HFF-Myc (cell line): ENCODE results near the gene MAP4K1.
A peak's percentile ranks its signal among the peaks of the same experiment; 100 is the strongest.

ENCODE experiments used
- DNase-seq: peaks from one replicate; pipeline ENCODE4 v3.0.0-alpha.2; 2011; ENCODE audit warnings: low read depth; ENCODE audit errors: extremely low read depth
- H3K4me3 ChIP-seq: replicated peaks from 2 replicates; pipeline ENCODE4 v1.5.1; 2011; ENCODE audit warnings: low read depth, mild to moderate bottlenecking, control low read depth, low read length
- TF ChIP-seq, protein P1 (sequence below): IDR thresholded peaks from 2 replicates; pipeline ENCODE4 v1.5.1; 2012; ENCODE audit warnings: mild to moderate bottlenecking, low read depth, low read length, control low read depth; ENCODE audit errors: missing control alignments

Gene MAP4K1

DNA sequence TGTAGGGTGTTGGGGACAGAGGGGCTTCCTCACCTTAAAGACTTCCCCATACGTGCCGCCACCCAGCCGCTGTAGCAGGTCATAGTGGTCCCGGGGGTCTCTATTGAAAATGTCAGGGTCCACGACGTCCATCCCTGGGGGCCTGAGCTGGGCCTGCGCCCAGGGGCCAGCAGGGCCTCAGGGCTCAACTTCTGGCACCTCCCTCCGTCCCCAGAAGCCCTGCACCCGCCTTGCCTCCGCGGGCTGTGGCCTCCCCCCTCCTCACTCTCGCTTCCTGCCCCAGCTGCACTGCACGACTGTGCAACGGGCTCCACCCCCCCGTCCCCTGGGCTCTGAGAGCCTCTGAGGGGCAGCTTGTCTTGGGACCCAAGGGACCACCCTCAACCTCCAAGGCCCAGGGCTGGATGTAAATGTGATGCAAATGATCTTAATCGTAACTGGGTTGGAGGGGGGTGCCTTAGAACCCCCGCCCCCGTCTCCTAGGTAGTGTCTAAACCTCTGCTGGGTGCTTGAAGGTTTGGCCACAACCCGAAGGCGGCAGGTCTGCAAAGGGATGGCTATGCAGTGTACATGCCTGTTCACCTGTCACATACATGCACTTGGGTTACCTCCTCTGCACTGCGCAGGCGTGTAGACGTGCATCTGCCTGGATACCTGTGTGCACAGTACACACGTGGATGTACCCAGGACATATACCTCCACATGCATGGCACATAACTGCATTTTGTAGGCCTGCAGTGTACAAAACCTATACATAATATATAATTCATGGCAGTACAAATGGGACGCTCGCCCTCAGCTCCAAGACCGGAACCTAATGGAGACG lies at the start of gene MAP4K1:
TSS of gene MAP4K1 (minus strand) at position 190 of the 826 bp plus-strand sequence. CDS start at position 132, 58 bp downstream.
- DNase-seq: no peak
- TF ChIP-seq, protein P1, sequence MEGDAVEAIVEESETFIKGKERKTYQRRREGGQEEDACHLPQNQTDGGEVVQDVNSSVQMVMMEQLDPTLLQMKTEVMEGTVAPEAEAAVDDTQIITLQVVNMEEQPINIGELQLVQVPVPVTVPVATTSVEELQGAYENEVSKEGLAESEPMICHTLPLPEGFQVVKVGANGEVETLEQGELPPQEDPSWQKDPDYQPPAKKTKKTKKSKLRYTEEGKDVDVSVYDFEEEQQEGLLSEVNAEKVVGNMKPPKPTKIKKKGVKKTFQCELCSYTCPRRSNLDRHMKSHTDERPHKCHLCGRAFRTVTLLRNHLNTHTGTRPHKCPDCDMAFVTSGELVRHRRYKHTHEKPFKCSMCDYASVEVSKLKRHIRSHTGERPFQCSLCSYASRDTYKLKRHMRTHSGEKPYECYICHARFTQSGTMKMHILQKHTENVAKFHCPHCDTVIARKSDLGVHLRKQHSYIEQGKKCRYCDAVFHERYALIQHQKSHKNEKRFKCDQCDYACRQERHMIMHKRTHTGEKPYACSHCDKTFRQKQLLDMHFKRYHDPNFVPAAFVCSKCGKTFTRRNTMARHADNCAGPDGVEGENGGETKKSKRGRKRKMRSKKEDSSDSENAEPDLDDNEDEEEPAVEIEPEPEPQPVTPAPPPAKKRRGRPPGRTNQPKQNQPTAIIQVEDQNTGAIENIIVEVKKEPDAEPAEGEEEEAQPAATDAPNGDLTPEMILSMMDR: no peak
- peak within 1 kb of the TSS; percentile 86 for H3K4me3 ChIP-seq

DNA sequence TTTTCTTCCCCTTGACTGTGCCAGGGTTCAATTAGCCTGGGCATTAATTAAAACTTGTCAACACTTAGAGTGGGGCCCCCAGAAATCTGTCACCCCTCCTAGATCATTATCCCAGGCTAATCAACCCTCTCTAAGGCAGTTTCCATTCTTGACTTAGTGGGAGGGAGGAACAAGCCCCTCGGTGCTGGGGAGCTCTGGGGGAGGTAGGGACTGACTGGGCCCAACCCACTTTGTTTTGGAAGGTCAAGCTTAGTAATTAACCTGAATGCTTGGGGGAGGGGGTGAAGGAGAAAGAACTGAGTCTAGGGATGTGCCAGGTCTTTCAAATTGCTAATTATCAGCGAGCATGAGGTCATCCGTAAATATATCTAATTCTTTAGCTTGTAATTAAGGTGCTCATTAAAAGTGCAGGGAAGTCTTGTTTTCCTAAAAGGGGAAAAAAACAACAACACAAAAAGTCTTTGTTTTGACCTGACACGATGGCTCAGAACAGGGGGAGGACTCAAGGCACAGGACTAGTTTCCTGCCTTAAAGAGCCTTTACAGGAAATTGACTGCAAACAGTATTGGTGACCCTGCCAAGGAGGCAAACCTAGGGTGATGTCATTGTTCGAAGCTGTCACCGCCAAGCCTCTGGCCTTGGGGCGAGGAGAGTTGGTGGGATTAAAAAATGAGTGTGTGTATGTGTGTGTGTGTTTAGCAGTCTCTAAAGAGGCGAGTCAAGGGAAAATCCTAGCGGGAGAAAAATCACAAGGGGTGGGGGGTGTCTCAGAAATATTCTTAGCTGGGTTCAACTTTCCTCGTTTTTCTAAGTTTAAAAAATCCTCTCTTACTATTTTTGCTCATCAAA lies 49.1 kb upstream of the MAP4K1 start:
- no peak for DNase-seq
- TF ChIP-seq, protein P1: no peak
- peak overlapping the region; percentile 5; the same call in 1 of the 2 replicates for H3K4me3 ChIP-seq

DNA sequence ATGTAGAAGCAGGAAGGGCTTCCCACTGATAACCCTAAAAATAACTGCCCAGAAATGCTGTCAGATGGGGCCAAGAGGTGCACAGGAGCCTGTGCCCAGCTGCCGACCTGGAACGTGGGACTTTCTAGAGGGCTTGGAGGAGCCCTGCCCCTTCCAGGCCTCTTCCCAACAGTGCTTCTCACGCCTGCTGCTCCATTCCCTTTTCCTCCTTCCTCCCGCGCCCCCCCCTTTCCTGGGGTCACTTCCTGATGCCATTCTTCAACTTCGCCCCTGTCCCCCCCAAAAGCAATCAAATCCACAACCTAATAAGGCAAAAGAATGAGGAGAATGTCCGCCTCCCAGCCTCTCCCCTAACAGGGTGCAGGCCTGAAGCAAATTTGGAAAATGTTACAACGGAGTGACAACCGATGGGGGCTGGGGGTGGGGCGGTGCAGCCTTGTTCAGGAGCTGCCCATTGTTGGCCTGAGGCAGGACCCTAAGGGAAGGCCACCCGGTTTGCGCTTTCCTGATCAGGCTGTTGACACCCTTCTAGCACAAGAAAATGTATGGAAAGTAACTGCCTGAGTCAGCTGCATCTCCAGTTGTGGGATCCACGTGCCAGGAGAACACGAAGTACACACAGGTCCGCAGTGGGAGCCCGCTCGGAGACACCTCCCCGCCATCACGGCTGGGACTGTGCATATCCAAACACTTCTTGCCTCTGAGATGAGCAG lies 48.4 kb upstream of the MAP4K1 start:
- DNase-seq: no peak
- TF ChIP-seq, protein P1: no peak
- H3K4me3 ChIP-seq: no peak overlapping the region; the same call in 1 of the 2 replicates

DNA sequence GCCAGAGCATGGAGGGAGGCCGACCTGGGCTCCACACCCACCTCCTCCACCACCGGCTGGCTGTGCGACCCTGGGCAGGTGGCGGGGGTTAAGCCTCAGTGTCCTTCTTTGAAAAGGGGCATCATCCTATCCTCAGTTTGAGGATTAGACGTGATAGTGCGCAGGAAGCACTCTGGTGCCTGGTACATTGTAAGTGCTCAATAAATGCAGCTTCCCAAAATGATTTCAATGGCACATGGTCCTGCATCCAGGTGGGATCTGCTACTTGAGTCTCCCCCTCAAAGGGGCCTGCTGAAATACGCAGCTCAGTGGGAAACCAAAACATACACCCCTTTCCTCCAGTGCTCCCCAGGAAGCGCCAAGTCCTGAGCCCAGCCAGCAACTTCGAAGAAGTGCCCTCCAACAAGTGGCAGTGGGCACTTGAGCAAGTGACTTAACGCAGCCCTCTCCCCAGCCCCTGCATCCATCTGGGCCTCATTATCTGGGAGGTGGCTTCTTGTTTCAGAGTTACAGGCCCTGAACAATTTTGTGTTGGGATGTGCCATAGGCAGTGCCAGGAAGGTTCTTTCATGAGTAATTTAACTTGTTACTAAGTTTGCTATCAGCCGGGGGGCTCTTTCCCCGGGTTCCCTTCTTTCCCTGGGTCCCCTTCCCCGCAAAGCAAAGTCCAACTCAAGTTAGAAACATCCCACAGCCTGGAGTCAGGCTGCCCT lies 47.6 kb upstream of the MAP4K1 start:
- DNase-seq: no peak
- no peak overlapping the region for H3K4me3 ChIP-seq
- TF ChIP-seq, protein P1: no peak

DNA sequence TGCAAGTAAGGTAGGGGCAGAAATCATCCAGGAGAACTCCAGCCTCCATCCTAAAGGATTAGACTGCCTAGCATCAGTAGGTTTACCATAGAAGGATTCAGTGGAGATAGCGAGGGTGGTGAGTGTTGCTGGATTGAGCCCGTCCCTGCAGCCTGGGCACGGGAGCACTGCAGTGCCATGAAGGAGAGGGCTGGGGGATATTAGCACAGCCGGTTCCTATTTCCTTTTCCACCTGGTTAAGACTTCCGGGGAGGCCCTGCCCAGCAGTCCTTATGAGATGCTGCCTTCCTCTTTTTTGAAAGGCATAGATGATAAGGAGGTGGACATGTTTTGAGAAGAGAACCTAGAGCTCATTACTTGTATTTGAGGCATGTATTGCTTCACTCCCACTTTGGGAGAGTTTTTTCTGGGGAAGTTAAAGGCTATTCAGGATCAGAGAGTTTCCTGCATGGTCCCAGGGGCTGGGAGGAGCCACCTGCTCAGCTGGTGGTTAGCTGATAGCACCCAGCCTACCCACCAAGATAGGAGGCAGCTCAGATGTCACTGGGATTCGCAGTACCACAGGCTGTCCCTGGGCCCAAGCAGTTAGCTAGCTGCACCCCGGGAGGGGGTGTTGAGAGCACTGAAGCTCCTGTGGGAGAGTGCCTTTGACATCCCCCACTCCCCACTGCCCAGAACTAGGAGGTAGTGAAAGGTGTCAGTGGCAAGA lies 46.9 kb upstream of the MAP4K1 start:
- no peak overlapping the region for H3K4me3 ChIP-seq
- DNase-seq: no peak

More for the DNA sequence above, 46.9 kb upstream of the MAP4K1 start:
- TF ChIP-seq, protein P1: no peak
